Astrocyte (in vitro differentiated cells and primary cell): ENCODE results near the gene SLC6A16.

ENCODE experiments used
- CTCF ChIP-seq: IDR thresholded peaks from 2 replicates; pipeline ENCODE4 v1.5.1; 2011; ENCODE audit warnings: low read depth, mild to moderate bottlenecking, inconsistent platforms, low read length, moderate library complexity; ENCODE audit not compliant: insufficient read depth
- EZH2 ChIP-seq: IDR thresholded peaks from 2 replicates; pipeline ENCODE4 v1.6.1; 2012; ENCODE audit warnings: mild to moderate bottlenecking, low read length, inconsistent platforms; ENCODE audit not compliant: insufficient read depth

- no peak for TF ChIP-seq CTCF
- TF ChIP-seq EZH2: no peak
These were observed 42.8 kb downstream of the SLC6A16 start for GRCh38 chr19:49282184-49282583.
